ENCODE results near the gene CDHR2.

Gene CDHR2

DNA sequence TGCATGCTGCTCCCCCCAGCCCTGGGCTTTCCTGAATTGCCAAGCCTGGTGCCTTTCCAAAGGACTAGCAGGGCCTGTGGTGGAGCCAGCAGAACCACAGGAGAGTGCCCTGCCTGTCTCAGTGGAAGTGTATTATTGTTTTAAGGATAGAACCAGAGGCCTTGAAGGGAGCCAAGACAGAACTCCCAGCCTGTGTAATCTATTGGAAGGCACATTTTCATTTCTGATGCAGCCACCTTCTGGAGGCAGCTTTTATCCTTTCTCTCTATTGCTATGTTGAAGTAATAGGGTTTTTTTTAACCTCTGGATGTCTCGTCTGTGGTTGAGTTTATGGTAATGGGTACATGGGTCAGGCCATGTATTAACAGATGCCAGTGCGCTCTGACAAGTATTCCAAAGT lies 41.2 kb upstream of the CDHR2 start:
- Histone ChIP-seq H3K4me3 (ENCODE audit: low read depth, low read length) (no peak overlapping the region), H3K4me1 (ENCODE audit: control insufficient read depth, insufficient read depth, low read length) (no peaks in the 10 kb centered on the region), H3K9me3 (ENCODE audit: control insufficient read depth, insufficient read depth, low read depth, low read length) (no peaks in the 10 kb centered on the region), H3K36me3 (ENCODE audit: control insufficient read depth in 2 of 2, insufficient read depth in 1 of 2, low read length in 2 of 2) (peaks cover 36 to 68% of the 10 kb centered on the region in 2 experiments), H3K27ac (ENCODE audit: extremely low read depth, low read depth, low read length) (no peak overlapping the region)
- POLR2A ChIA-PET: no interaction called here
- CTCF ChIA-PET: no interaction called here
- TF ChIP-seq YY2 (tag by site-specific recombination; IDR thresholded peaks at IDR 0.05) (no peak), ZNF76 (tag by site-specific recombination; IDR thresholded peaks at IDR 0.05; ENCODE audit: borderline replicate concordance, low read depth) (no peak), ZFHX2 (tag by site-specific recombination; conservative IDR thresholded peaks at IDR 0.05) (no peak), BCL11A (tag by site-specific recombination; IDR thresholded peaks at IDR 0.05; ENCODE audit: low read depth) (no peak), GFI1B (tag by site-specific recombination; IDR thresholded peaks at IDR 0.05) (no peak), ZNF473 (tag by site-specific recombination; IDR thresholded peaks at IDR 0.05) (no peak), PRDM6 (tag by site-specific recombination; IDR thresholded peaks at IDR 0.05) (no peak), ZBTB21 (tag by site-specific recombination; IDR thresholded peaks at IDR 0.05) (no peak), ZFP69B (tag by site-specific recombination; IDR thresholded peaks at IDR 0.05) (no peak), ZNF133 (tag by site-specific recombination; IDR thresholded peaks at IDR 0.05) (no peak), ZNF488 (tag by site-specific recombination; IDR thresholded peaks at IDR 0.05) (no peak), ZNF174 (tag by site-specific recombination; IDR thresholded peaks at IDR 0.05) (no peak), ZNF529 (tag by site-specific recombination; IDR thresholded peaks at IDR 0.05; ENCODE audit: insufficient replicate concordance) (no peak)
- TF ChIP-seq, protein P1, sequence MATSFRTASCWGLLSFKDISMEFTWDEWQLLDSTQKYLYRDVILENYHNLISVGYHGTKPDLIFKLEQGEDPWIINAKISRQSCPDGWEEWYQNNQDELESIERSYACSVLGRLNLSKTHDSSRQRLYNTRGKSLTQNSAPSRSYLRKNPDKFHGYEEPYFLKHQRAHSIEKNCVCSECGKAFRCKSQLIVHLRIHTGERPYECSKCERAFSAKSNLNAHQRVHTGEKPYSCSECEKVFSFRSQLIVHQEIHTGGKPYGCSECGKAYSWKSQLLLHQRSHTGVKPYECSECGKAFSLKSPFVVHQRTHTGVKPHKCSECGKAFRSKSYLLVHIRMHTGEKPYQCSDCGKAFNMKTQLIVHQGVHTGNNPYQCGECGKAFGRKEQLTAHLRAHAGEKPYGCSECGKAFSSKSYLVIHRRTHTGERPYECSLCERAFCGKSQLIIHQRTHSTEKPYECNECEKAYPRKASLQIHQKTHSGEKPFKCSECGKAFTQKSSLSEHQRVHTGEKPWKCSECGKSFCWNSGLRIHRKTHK (tag by site-specific recombination; IDR thresholded peaks at IDR 0.05): no peak
- TF ChIP-seq, protein P2, sequence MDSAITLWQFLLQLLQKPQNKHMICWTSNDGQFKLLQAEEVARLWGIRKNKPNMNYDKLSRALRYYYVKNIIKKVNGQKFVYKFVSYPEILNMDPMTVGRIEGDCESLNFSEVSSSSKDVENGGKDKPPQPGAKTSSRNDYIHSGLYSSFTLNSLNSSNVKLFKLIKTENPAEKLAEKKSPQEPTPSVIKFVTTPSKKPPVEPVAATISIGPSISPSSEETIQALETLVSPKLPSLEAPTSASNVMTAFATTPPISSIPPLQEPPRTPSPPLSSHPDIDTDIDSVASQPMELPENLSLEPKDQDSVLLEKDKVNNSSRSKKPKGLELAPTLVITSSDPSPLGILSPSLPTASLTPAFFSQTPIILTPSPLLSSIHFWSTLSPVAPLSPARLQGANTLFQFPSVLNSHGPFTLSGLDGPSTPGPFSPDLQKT (IDR thresholded peaks at IDR 0.05; ENCODE audit: borderline replicate concordance, low read depth, low read length): no peak
- TF ChIP-seq, protein P3, sequence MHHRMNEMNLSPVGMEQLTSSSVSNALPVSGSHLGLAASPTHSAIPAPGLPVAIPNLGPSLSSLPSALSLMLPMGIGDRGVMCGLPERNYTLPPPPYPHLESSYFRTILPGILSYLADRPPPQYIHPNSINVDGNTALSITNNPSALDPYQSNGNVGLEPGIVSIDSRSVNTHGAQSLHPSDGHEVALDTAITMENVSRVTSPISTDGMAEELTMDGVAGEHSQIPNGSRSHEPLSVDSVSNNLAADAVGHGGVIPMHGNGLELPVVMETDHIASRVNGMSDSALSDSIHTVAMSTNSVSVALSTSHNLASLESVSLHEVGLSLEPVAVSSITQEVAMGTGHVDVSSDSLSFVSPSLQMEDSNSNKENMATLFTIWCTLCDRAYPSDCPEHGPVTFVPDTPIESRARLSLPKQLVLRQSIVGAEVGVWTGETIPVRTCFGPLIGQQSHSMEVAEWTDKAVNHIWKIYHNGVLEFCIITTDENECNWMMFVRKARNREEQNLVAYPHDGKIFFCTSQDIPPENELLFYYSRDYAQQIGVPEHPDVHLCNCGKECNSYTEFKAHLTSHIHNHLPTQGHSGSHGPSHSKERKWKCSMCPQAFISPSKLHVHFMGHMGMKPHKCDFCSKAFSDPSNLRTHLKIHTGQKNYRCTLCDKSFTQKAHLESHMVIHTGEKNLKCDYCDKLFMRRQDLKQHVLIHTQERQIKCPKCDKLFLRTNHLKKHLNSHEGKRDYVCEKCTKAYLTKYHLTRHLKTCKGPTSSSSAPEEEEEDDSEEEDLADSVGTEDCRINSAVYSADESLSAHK (tag by site-specific recombination; IDR thresholded peaks at IDR 0.05): no peak
- TF ChIP-seq, protein P4, sequence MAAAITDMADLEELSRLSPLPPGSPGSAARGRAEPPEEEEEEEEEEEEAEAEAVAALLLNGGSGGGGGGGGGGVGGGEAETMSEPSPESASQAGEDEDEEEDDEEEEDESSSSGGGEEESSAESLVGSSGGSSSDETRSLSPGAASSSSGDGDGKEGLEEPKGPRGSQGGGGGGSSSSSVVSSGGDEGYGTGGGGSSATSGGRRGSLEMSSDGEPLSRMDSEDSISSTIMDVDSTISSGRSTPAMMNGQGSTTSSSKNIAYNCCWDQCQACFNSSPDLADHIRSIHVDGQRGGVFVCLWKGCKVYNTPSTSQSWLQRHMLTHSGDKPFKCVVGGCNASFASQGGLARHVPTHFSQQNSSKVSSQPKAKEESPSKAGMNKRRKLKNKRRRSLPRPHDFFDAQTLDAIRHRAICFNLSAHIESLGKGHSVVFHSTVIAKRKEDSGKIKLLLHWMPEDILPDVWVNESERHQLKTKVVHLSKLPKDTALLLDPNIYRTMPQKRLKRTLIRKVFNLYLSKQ (tag by site-specific recombination; IDR thresholded peaks at IDR 0.05; ENCODE audit: borderline replicate concordance): no peak
